GM23248 (cell line): ENCODE data around the gene NEK2.

Experiments used
- EZH2 ChIP-seq: fragments of 200-600 bp; sonication (generic); IDR thresholded peaks from 2 replicates; pipeline ENCODE4 v1.6.1; 2018; ENCODE audit warnings: antibody characterized with exemption, mild to moderate bottlenecking; ENCODE audit not compliant: insufficient read depth, poor library complexity, severe bottlenecking
- EZH2phosphoT487 ChIP-seq: fragments of 200-600 bp; sonication (generic); IDR thresholded peaks from 2 replicates; pipeline ENCODE4 v1.6.1; 2018; ENCODE audit warnings: antibody characterized with exemption, moderate library complexity, mild to moderate bottlenecking, low read depth; ENCODE audit not compliant: insufficient read depth

GRCh38 chr1:211621447-211622198 lies 53.8 kb downstream of the NEK2 start:
- no peak for TF ChIP-seq EZH2
- TF ChIP-seq EZH2phosphoT487 = no peak
